ENCODE data around the gene KCNE4. TPM values are rescaled to one million over a fixed set of nuclear protein-coding genes. Genes with fewer than 3 reads are reported as not detected.

The KCNE4 gene
- total RNA-seq, 1 donor from 2014 or later = not detected

Other genes with a start within 250 kb of the KCNE4 start
- 105 and 136 TPM in 2 replicates for gene ACSL3, start 191.2 kb upstream of the KCNE4 start, total RNA-seq